GM18520 (cell line): Measurements from ENCODE around the gene MAML3.

Source experiments
- ATAC-seq: cut with Tn5 transposase; IDR thresholded peaks from one replicate; pipeline ENCODE4 v1.9.1; 2021; ENCODE audit not compliant: unreplicated experiment

The MAML3 gene

DNA sequence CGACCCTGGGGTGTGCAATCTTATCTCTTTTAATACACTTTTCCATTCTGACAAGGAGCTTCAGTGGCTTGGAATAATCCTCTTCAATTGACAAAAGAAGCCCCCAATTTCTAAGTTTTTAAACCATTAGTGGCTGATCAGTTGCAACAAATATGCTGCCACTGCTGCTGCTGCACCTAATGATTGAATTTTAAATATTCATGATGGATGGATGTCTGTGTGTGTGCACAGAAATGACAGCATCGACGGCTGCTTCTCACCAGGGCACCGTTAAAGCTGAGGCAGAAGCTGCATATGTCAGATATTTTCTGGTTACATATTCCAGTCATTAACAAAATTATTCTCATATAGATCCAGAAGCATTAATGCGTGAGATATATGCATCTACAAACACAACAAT is 306.0 kb downstream of the MAML3 start:
- no peak for ATAC-seq

DNA sequence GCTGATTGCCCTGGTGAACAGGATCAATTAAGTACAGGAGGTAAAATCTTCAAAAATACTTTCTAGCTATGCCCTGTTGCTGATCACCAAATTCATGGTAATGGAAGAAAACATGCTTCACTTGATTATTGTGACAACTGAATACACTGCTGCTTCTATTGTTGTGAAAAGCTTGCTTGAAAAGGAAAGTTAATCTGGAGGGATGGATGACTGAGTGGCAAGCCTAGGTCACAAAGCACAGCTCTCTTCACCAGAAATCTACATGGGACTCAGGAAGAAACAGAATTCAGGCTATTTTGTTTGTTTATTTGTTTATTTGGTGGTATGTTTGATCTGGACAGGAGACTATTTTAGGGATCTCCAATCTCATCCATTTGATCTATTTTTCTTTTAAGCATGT is 306.4 kb downstream of the MAML3 start:
- no peak for ATAC-seq

DNA sequence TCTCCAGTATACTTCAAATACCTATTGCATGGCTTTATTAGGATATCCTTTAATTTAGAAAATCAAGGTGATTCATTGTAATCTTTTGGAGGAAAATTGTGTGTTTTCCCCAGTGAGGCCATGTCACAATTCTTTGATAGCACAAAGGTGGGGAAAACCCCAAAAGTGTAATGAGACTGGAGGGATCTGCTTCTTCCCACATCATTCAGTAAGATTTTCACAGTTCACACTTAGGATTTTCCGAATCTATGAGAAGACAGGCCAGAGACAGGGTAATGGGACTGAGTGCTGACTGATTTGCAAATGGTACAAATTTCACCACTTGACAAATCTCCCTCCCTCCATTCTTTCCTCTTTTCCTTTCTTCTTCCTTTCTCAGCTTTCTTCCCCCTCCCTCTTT is 307.2 kb downstream of the MAML3 start:
- no peak for ATAC-seq

DNA sequence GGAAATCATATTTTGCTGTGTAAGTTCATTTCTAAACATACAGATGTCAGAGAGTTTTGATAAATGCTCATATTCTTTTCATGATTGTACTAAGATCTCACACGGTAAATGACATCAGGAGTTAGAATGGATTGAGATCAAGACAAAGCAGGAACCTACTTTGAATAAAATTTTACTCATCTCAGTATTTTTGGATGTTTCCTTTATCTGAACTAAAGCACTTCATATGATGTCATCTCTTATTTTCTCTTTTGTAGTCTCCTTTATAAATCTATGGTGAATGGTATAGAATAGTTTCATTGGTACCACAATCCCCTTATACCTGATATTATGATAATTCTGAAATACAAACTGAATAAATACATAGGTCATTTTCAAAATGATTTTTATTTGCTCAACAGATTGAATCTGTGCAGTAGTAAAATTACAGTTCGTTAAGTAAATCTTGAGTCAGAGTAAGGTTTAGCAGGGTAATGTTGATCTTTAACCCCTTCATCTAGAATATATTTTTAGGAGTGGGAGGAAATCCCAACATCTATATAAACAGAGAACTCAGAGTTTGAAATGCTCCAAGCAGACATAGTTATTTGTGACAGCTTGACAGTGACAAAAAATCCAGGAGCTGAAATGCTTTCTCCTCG is 308.4 kb downstream of the MAML3 start:
- no peak for ATAC-seq

DNA sequence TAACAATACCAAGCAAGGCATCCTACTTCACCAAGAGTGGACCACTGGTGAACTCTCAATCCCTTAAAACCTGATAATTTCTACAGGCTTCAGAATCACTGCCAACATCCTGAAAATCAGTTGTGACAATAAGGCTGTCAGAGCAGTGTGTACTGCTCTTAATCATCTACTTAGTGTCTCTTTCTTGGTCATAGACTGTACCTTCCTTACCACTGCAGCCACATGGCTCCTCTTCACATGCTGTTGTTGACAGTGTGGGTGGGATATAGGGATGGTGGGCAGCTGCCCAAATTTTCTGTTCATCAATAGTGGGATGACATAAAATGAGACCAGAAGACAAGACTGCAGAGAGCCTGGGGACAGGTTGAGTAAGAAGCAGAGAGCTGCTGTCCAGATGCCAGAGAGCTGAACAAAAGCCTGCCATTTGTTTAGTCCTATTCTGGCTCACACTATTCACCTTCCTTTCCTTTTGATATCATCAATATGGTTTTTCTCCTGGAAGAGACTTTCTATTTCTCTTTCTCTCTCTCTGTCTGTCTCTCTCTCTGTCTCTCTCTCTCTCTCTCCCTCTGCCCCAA is 309.4 kb downstream of the MAML3 start:
- no peak for ATAC-seq

- ATAC-seq = no peak
These were observed 309.9 kb downstream of the MAML3 start for GRCh38 chr4:139844057-139844456.

DNA sequence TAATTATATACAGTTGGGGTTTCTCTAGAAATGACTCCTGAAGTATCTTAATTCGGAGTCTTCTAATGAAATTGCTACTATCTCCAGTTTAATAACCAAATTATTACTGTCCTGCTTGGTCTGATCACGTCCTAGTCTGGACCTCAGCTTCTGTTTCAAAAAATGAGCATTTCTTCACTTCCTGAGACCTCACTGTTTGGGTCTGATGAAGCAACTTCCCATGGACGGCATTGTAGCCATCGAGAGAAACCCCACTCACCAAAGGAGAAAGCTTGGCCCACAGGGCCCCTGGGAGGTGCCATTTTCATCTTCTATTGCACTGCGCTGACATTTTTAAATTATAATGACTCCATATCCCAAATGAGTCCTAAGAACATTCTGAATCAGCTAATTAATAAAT is 310.3 kb downstream of the MAML3 start:
- no peak for ATAC-seq

- no peak for ATAC-seq
These were observed 312.4 kb downstream of the MAML3 start for GRCh38 chr4:139841464-139842195.

- ATAC-seq = no peak
These were observed 313.2 kb downstream of the MAML3 start for GRCh38 chr4:139840773-139841172.

DNA sequence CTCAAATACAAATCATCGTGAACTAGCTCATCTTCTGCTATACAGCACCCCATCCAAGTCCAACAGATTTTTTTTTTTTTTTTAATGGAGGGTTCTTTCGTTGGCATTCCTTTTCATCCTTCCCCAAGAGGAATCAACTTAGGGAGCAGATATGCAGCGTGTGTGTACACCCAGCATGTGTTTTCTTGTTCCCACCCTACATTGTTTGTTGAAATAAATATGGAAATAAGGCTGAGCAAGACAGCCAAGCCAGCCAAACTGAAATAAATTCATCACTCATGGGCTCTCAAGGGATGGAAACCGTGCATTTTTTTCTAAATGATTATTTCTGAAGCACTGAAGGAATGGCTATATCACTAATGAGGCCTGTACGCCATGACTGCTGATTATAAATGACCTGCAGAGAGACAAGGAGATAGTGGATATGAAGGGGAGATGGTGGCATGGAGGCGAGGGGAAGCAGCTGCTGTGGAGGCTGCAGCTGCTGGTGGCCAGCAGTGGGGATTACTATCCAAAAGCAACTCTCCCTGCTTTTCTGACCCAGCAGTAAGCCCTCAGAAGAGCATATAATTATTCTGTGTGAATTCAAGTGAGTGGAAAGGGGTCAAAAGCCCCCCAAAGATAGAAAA is 314.5 kb downstream of the MAML3 start:
- no peak for ATAC-seq

DNA sequence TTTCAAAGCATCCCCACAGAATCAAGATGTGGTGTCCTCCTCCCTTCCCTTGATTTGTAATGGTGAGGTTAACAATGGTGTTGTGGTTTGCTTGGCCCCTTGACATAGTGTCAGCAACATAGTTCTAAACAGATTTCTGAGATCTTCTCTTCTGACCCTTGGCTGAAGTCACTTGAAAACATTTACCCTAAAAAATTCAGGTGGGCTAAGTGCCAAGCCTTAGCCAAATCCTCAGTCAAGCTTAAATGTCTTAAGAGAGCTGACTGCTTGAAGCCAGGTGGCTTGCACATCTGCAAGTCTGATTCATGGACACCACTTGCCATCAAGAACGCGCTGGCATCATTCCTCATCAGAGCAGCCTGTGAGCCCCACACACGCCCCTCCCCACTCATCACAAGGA is 315.2 kb downstream of the MAML3 start:
- ATAC-seq = no peak

DNA sequence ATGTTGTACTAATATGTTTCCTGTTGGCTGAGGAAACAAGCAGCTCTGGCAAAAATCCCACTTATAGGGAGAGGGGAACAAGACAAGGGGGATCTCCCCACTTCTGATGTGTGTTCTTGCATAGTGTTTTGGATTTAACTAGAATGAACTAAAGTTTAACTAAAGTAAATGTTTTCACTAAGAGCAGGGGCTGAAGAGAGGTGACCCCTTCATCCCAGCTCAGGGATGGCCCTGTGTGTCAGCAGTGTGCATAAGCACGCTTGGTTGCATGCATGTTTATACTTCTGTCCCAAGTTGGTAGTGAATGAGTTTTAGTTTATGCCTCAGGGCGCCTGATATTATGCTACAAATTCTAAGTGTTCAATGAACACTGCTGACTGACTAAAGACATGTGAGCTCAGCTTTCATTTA is 319.0 kb downstream of the MAML3 start:
- ATAC-seq = no peak

GRCh38 chr4:139834226-139834662 is 319.7 kb downstream of the MAML3 start:
- no peak for ATAC-seq

DNA sequence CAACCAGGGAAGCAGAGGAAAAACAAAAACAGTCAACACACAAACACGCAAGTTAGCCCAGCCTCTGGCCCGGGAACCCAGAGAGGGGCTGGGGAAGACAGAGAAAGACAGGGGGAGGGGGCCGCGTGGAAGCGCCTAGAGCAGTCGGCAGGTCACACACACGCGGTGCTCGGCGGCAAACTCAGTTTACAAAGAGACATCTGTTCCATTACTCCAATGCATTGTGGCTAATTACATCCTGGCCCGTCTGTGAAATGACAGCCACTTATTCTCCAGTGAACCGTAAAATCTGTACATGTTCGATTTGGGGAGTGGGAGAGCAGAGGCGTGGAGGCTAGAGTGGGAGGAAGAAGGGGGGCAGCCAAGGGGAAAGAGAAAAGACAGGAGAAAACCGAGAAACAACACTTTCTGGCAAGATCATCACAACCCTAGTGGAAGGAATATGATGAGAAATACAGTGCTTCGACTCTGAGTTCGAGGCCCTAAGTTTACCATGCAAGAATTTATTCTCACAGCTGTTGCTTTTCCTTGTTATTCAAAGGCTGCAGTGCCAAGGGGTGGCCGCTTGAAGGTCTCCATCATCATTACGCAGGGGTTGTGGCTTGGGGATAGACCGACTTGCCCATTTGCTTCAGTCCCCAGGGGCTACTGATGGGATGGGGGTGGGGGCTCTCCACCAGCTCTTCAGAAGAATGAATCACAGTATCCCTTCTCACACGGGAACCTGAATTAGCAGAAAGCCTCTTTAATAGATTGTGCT is 320.7 kb downstream of the MAML3 start:
- ATAC-seq = no peak

GRCh38 chr4:139828966-139829664 is 324.9 kb downstream of the MAML3 start:
- no peak for ATAC-seq

GRCh38 chr4:139826426-139826825 is 327.6 kb downstream of the MAML3 start:
- ATAC-seq = no peak

GRCh38 chr4:139825523-139826014 is 328.4 kb downstream of the MAML3 start:
- ATAC-seq = no peak

DNA sequence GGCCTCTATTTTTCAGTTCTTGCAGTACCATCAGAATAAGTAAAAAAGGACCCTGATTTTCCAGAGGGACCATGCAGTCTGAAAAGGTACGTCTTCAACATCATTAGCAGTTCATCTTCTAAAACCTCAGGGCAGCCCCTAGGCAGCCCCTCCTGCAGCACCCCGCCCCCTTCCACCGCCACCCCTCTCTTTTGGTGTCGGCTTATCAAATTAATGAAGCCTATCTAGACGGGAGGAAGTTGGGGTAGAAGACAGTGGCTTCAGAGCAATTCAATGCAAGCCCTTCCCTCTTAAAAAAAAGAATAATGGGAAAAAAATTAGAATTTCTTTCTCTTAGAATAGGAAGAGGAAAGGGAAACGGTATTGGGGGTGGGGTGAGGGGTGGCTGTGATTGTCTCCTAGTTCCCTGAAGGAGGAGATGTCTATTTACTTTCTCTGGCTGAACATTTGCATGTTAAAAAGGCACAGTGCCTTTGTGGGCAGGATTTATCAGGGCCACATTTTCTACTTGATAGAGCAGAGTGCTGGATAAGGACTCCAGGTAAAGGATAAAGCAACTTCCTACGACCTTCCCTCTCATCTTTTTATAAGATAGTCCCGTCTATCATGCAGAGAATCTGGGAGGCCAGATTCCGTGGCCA is 329.0 kb downstream of the MAML3 start:
- no peak for ATAC-seq

GRCh38 chr4:139823746-139824145 is 330.2 kb downstream of the MAML3 start:
- ATAC-seq = no peak

DNA sequence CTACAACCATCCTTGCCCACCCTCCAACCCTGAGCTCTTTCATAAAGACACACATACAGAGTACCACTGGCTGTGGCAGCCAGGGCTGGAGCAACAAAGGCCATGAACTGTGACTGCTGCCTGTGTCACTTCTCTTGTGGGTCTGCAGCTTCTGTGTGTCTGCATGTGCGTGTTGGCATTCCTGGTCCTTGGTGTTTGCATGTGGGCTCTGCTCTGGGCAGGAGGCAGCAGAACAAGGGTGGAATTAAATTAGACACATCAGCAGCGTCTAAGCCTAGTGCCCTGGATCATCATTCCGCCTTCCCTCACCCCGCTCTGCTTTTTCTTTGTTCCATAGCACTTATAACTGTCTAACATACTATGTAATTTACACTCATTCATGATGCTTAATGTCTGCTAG is 330.6 kb downstream of the MAML3 start:
- no peak for ATAC-seq
